GM19099 (cell line): Measurements from ENCODE around the gene GNA12.

Source experiments
- POLR2A ChIP-seq: IDR thresholded peaks from 3 replicates; pipeline ENCODE4 v1.6.1; 2011; ENCODE audit warnings: low read depth; ENCODE audit not compliant: insufficient read length; ENCODE audit errors: extremely low read depth

The GNA12 gene

GRCh38 chr7:2853147-2853546, 9.0 kb upstream of the GNA12 start:
- TF ChIP-seq POLR2A: no peak

- no peak for TF ChIP-seq POLR2A
Observed at GRCh38 chr7:2851497-2851896, 7.4 kb upstream of the GNA12 start.

GRCh38 chr7:2849941-2850766, 6.0 kb upstream of the GNA12 start:
- no peak for TF ChIP-seq POLR2A

GRCh38 chr7:2845034-2845592, 1.0 kb upstream of the GNA12 start:
- TF ChIP-seq POLR2A: no peak

- TF ChIP-seq POLR2A: no peak
Observed at GRCh38 chr7:2843711-2844152, 376 bp downstream of the GNA12 start.

- TF ChIP-seq POLR2A: no peak
Observed at GRCh38 chr7:2843191-2843685, 870 bp downstream of the GNA12 start.

- no peak for TF ChIP-seq POLR2A
Observed at GRCh38 chr7:2841907-2842306, 2.2 kb downstream of the GNA12 start.

GRCh38 chr7:2840458-2840857, 3.6 kb downstream of the GNA12 start:
- TF ChIP-seq POLR2A: no peak

- no peak for TF ChIP-seq POLR2A
Observed at GRCh38 chr7:2838873-2839578, 5.1 kb downstream of the GNA12 start.

GRCh38 chr7:2838451-2838850, 5.7 kb downstream of the GNA12 start:
- TF ChIP-seq POLR2A: no peak

- TF ChIP-seq POLR2A: no peak
Observed at GRCh38 chr7:2837496-2837895, 6.6 kb downstream of the GNA12 start.

GRCh38 chr7:2834748-2835441, 9.2 kb downstream of the GNA12 start:
- TF ChIP-seq POLR2A: no peak

GRCh38 chr7:2833083-2833910, 10.8 kb downstream of the GNA12 start:
- TF ChIP-seq POLR2A: no peak

- no peak for TF ChIP-seq POLR2A
Observed at GRCh38 chr7:2832461-2832860, 11.6 kb downstream of the GNA12 start.
